Measurements from ENCODE around the gene ENKD1.

DNA sequence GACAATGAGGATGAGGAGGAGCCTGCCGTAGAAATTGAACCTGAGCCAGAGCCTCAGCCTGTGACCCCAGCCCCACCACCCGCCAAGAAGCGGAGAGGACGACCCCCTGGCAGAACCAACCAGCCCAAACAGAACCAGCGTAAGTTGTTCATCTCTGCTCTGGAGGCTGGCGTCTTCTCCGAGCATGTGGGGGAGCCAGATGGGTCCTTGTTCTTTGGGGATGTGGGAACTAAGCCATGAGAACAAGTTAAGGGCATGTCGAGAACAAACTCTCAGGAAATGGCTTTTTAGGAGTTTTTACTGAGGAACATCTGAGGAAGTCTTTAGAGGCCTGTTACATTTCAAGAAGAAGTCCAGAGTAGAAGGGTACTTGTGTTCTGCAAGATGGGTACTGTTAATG lies 29.8 kb downstream of the ENKD1 start:
- TF ChIP-seq BACH2 (CRISPR knock-in tag; IDR thresholded peaks at IDR 0.05; ENCODE audit: borderline replicate concordance) (no peak), PPARA (CRISPR knock-in tag; IDR thresholded peaks at IDR 0.05; ENCODE audit: borderline replicate concordance) (no peak), GLIS3 (CRISPR knock-in tag; IDR thresholded peaks at IDR 0.05) (no peak), ESRRG (CRISPR knock-in tag; IDR thresholded peaks at IDR 0.05) (no peak), ISL1 (CRISPR knock-in tag; IDR thresholded peaks at IDR 0.05) (no peak), POU6F1 (CRISPR knock-in tag; IDR thresholded peaks at IDR 0.05; ENCODE audit: borderline replicate concordance, low read depth) (no peak), PATZ1 (CRISPR knock-in tag; IDR thresholded peaks at IDR 0.05; ENCODE audit: borderline replicate concordance) (no peak), CSRNP3 (CRISPR knock-in tag; IDR thresholded peaks at IDR 0.05) (no peak), ZNF8 (CRISPR knock-in tag; IDR thresholded peaks at IDR 0.05) (no peak), ZNF565 (CRISPR knock-in tag; conservative IDR thresholded peaks at IDR 0.05; ENCODE audit: low read depth) (no peak)

Data from SK-N-SH treated with all-trans-retinoic acid at 6 μM for 48 hours (cell line).